Adrenal gland (tissue), 5 donors: ENCODE data around the gene MARCHF6.

Experiments
- CTCF ChIP-seq, 6 experiments: fragments of 450-650 bp in 4 of 6; fragments of 200-600 bp in 2 of 6; sonication (generic) in 1 of 6; IDR thresholded peaks; 1 replicate in 5 of 6; 2 replicates in 1 of 6; pipeline versions ENCODE4 v1.5.1 to v1.8.0; 2016 to 2021; ENCODE audit warnings: antibody characterized with exemption in 6 of 6, mild to moderate bottlenecking in 2 of 6, moderate library complexity in 1 of 6
- POLR2A ChIP-seq, 2 donors: fragments of 450-650 bp; IDR thresholded peaks; one replicate each; pipeline ENCODE4 v1.6.1; 2017; ENCODE audit warnings: antibody characterized with exemption in 2 of 2, mild to moderate bottlenecking in 2 of 2, moderate library complexity in 1 of 2
- donor health status: DM: no; HTN: no; CAD: no.

GRCh38 chr5:10304932-10305331 lies 48.6 kb upstream of the MARCHF6 start:
- TF ChIP-seq CTCF (IDR thresholded peaks at IDR 0.05) (no peak), POLR2A (IDR thresholded peaks at IDR 0.05) (no peak)
